Left lung (tissue), 10 donors: ENCODE measurements around the gene LRRFIP2. TPM values are rescaled to one million over a fixed set of nuclear protein-coding genes. Genes with fewer than 3 reads are reported as not detected.

Experiments
- ATAC-seq: fragments of 200-7000 bp; cut with Tn5 transposase; one replicate; pipeline ENCODE4 v1.9.1; 2020; ENCODE audit warnings: moderate library complexity
- DNase-seq, 4 donors: peaks; one replicate each; pipeline ENCODE4 v3.0.0-alpha.2; 2013 to 2020
- H3K27ac ChIP-seq, 2 donors: fragments of 200-600 bp; sonication (generic) in 1 of 2; one replicate each; pipeline versions ENCODE4 v1.5.0 to v1.8.0; 2020 to 2021
- H3K27me3 ChIP-seq, 2 donors: fragments of 200-600 bp; sonication (generic) in 1 of 2; one replicate each; pipeline versions ENCODE4 v1.5.0 to v1.8.0; 2020 to 2021
- H3K36me3 ChIP-seq, 2 donors: fragments of 200-600 bp; sonication (generic) in 1 of 2; one replicate each; pipeline versions ENCODE4 v1.5.0 to v1.8.0; 2020 to 2021
- H3K4me1 ChIP-seq, 2 donors: fragments of 200-600 bp; one replicate each; pipeline ENCODE4 v1.8.0; 2021
- H3K4me3 ChIP-seq, 2 donors: fragments of 200-600 bp; sonication (generic) in 1 of 2; one replicate each; pipeline versions ENCODE4 v1.5.0 to v1.8.0; 2020 to 2021; ENCODE audit warnings: mild to moderate bottlenecking in 1 of 2
- H3K9me3 ChIP-seq, 2 donors: fragments of 200-600 bp; sonication (generic) in 1 of 2; one replicate each; pipeline versions ENCODE4 v1.5.0 to v1.8.0; 2020 to 2021
- CTCF ChIP-seq, 2 donors: fragments of 200-600 bp; sonication (generic) in 1 of 2; IDR thresholded peaks; one replicate each; pipeline versions ENCODE4 v1.5.0 to v1.8.0; 2021; ENCODE audit warnings: antibody characterized with exemption in 2 of 2
- intact Hi-C, 2 donors: fragments of 100-400 bp; cut with DNase I; formaldehyde crosslinking; loops; one replicate each; pipeline versions ENCODE4 v1.11.2 to v1.14.2; 2022
- polyA plus RNA-seq, 6 donors: library from polyadenylated mRNA; unstranded; fragments of 120-200 nt; gene quantifications; one replicate each; pipeline ENCODE4 v1.2.1, GENCODE V29; 2013; ENCODE audit not compliant: insufficient read length in 6 of 6
- total RNA-seq, 2 donors: library from RNA; stranded (reverse); fragmentation: NEBNext Ultra II Directional; extraction: Animal tissue kit (Norgen Biotek cat#: 25700); gene quantifications; one replicate each; pipeline ENCODE4 v1.2.1, GENCODE V29; 2021
- donor health status: DM: no; HTN: yes; CAD: no.
- donor health status: DM: no; HTN: no; CAD: no.

Gene LRRFIP2
- total and polyA plus RNA-seq, 8 donors = 52.6 to 76.3 (median 66.0) TPM

- no peak for ATAC-seq
- no peak overlapping the region for H3K27ac ChIP-seq
- DNase-seq = no peak
- TF ChIP-seq CTCF (IDR thresholded peaks at IDR 0.05) = no peak
- no peaks in the 10 kb centered on the region for H3K9me3 ChIP-seq
- intact Hi-C loops = no loop called here
- H3K36me3 ChIP-seq = peaks cover 0 to 13% of the 10 kb centered on the region in 2 donors
- H3K27me3 ChIP-seq = no peaks in the 10 kb centered on the region
- H3K4me3 ChIP-seq = no peak overlapping the region
- H3K4me1 ChIP-seq = peaks cover 16 to 51% of the 10 kb centered on the region in 2 donors
These were observed 33.4 kb downstream of the LRRFIP2 start for GRCh38 chr3:37140899-37141541.

- ATAC-seq (no peak), DNase-seq (no peak)
- Histone ChIP-seq H3K4me1 (peaks cover 2 to 40% of the 10 kb centered on the region in 2 donors), H3K4me3 (no peak overlapping the region), H3K9me3 (no peaks in the 10 kb centered on the region), H3K36me3 (peaks cover 0 to 13% of the 10 kb centered on the region in 2 donors), H3K27me3 (no peaks in the 10 kb centered on the region), H3K27ac (peak overlapping the region in 1 of 2 donors; percentile 8)
- no peak for TF ChIP-seq CTCF (IDR thresholded peaks at IDR 0.05)
- intact Hi-C loops = no loop called here
These were observed 34.8 kb downstream of the LRRFIP2 start for GRCh38 chr3:37139567-37140052.

GRCh38 chr3:37138816-37139215 lies 35.6 kb downstream of the LRRFIP2 start:
- peaks cover 0 to 32% of the 10 kb centered on the region in 2 donors for H3K4me1 ChIP-seq
- H3K27ac ChIP-seq = no peak overlapping the region
- intact Hi-C loops = no loop called here
- H3K36me3 ChIP-seq = peaks cover 0 to 13% of the 10 kb centered on the region in 2 donors
- no peak for ATAC-seq
- TF ChIP-seq CTCF (IDR thresholded peaks at IDR 0.05) = no peak
- H3K9me3 ChIP-seq = no peaks in the 10 kb centered on the region
- no peaks in the 10 kb centered on the region for H3K27me3 ChIP-seq
- H3K4me3 ChIP-seq = no peak overlapping the region
- DNase-seq = no peak

- intact Hi-C loops = no loop called here
- no peaks in the 10 kb centered on the region for H3K9me3 ChIP-seq
- DNase-seq (no peak), ATAC-seq (no peak)
- H3K27ac ChIP-seq = no peak overlapping the region
- H3K27me3 ChIP-seq = no peaks in the 10 kb centered on the region
- peaks cover 0 to 5% of the 10 kb centered on the region in 2 donors for H3K36me3 ChIP-seq
- no peak overlapping the region for H3K4me3 ChIP-seq
- TF ChIP-seq CTCF (IDR thresholded peaks at IDR 0.05) = no peak
- H3K4me1 ChIP-seq = peaks cover 3 to 37% of the 10 kb centered on the region in 2 donors
These were observed 36.9 kb downstream of the LRRFIP2 start for GRCh38 chr3:37137516-37137915.

GRCh38 chr3:37136067-37136466 lies 38.3 kb downstream of the LRRFIP2 start:
- no peak overlapping the region for H3K4me3 ChIP-seq
- no peaks in the 10 kb centered on the region for H3K9me3 ChIP-seq
- no peaks in the 10 kb centered on the region for H3K36me3 ChIP-seq
- DNase-seq (no peak), ATAC-seq (no peak)
- TF ChIP-seq CTCF (IDR thresholded peaks at IDR 0.05) = no peak
- peak overlapping the region in 1 of 2 donors; percentile 67 for H3K27ac ChIP-seq
- intact Hi-C loops = no loop called here
- H3K4me1 ChIP-seq = peaks cover 9 to 43% of the 10 kb centered on the region in 2 donors
- H3K27me3 ChIP-seq = no peaks in the 10 kb centered on the region
